ENCODE measurements around the gene CUBN. TPM values are rescaled to one million over a fixed set of nuclear protein-coding genes. Genes with fewer than 3 reads are reported as not detected.

CUBN gene
- total RNA-seq, 1 experiment from 2014 or later, result 0.80 TPM

- no peak for DNase-seq
- Histone ChIP-seq H3K4me3 (ENCODE audit: low read length) (no peak overlapping the region), H3K9me3 (ENCODE audit: low read length) (no peaks in the 10 kb centered on the region), H3K27me3 (ENCODE audit: low read length) (no peaks in the 10 kb centered on the region), H3K4me1 (ENCODE audit: insufficient read depth, low read length) (0 out of 2 replicates have a peak, but pooled peaks cover 5% of the 10 kb centered on the region), H3K9ac (ENCODE audit: low read length) (no peak overlapping the region), H3K4me2 (ENCODE audit: low read length) (no peak overlapping the region), H2AFZ (ENCODE audit: low read length) (0 out of 2 replicates have a peak overlapping the region, but pooled peaks have one; percentile 22), H4K20me1 (ENCODE audit: low read length) (no peaks in the 10 kb centered on the region), H3K9me2 (replicated peaks; ENCODE audit: low read length) (no peaks in the 10 kb centered on the region), H3K79me2 (ENCODE audit: low read length) (no peaks in the 10 kb centered on the region), H3K27ac (ENCODE audit: low read length) (no peak overlapping the region), H3K36me3 (ENCODE audit: low read depth, low read length) (no peaks in the 10 kb centered on the region), H3F3A (ENCODE audit: low read length, unreplicated experiment) (no peaks in the 10 kb centered on the region)
- ChIA-PET CTCF (no interaction called here), POLR2A (ENCODE audit: unreplicated experiment) (interaction anchor here (0.6 kb wide), 1 partner anchor 543 kb away, joined by 4 read pairs; no protein-coding TSS in a partner anchor)
- ATAC-seq, result no peak
- TF ChIP-seq EZH2 (IDR thresholded peaks at IDR 0.05; ENCODE audit: low read length, unreplicated experiment) (no peak), EZH2phosphoT487 (IDR thresholded peaks at IDR 0.05; ENCODE audit: borderline replicate concordance, low read length) (no peak)
- TF ChIP-seq, protein P1, sequence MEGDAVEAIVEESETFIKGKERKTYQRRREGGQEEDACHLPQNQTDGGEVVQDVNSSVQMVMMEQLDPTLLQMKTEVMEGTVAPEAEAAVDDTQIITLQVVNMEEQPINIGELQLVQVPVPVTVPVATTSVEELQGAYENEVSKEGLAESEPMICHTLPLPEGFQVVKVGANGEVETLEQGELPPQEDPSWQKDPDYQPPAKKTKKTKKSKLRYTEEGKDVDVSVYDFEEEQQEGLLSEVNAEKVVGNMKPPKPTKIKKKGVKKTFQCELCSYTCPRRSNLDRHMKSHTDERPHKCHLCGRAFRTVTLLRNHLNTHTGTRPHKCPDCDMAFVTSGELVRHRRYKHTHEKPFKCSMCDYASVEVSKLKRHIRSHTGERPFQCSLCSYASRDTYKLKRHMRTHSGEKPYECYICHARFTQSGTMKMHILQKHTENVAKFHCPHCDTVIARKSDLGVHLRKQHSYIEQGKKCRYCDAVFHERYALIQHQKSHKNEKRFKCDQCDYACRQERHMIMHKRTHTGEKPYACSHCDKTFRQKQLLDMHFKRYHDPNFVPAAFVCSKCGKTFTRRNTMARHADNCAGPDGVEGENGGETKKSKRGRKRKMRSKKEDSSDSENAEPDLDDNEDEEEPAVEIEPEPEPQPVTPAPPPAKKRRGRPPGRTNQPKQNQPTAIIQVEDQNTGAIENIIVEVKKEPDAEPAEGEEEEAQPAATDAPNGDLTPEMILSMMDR (conservative IDR thresholded peaks at IDR 0.05; ENCODE audit: low read depth, low read length), result no peak
- intact Hi-C loops (cut with micrococcal nuclease), result no loop called here
- no TSS peak for BruUV-seq (replicated peaks)
Measured at GRCh38 chr10:17101910-17102266, 27.7 kb downstream of the CUBN start.

DNA sequence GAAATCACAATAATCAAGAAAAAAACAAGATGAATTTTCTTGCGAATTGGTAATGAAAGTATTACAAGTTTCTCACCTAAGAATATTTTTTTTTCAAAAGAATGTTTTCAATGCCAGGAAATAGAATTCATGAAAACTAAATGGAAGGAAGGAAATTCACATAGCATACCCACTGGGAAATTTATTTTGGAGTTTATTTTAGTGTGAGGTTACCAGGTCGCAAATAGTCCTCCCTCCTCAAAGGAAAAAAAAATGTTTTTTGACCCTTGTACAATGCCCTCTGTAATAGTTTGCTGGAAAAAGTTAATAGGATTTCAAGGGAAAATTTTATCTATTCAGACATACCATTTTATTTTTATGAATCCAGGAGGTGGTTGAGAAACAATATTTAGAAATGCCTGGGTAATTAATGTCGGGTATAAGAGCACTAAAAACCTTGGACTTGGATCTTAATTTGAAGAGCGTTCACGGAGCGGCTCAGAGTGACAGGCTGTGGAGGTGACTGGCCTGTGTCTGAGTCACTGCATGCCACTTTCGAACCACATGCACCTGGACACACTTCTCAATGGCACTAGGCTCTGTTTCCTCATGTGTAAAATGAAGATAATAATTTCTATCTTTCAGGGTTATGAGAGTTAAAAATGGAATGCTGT is 28.2 kb downstream of the CUBN start:
- TF ChIP-seq EZH2phosphoT487 (IDR thresholded peaks at IDR 0.05; ENCODE audit: borderline replicate concordance, low read length), result no peak
- no peak for TF ChIP-seq EZH2 (IDR thresholded peaks at IDR 0.05; ENCODE audit: low read length, unreplicated experiment)
- TF ChIP-seq, protein P1 (conservative IDR thresholded peaks at IDR 0.05; ENCODE audit: low read depth, low read length), result no peak
- Histone ChIP-seq H3F3A (ENCODE audit: low read length, unreplicated experiment) (no peaks in the 10 kb centered on the region), H3K27me3 (ENCODE audit: low read length) (no peaks in the 10 kb centered on the region), H2AFZ (ENCODE audit: low read length) (0 out of 2 replicates have a peak overlapping the region, but pooled peaks have one; percentile 22), H3K27ac (ENCODE audit: low read length) (no peak overlapping the region), H3K4me3 (ENCODE audit: low read length) (no peak overlapping the region), H3K4me1 (ENCODE audit: insufficient read depth, low read length) (0 out of 2 replicates have a peak, but pooled peaks cover 5% of the 10 kb centered on the region), H3K9me3 (ENCODE audit: low read length) (no peaks in the 10 kb centered on the region), H3K36me3 (ENCODE audit: low read depth, low read length) (no peaks in the 10 kb centered on the region), H4K20me1 (ENCODE audit: low read length) (no peaks in the 10 kb centered on the region), H3K9me2 (replicated peaks; ENCODE audit: low read length) (no peaks in the 10 kb centered on the region), H3K4me2 (ENCODE audit: low read length) (no peak overlapping the region), H3K9ac (ENCODE audit: low read length) (no peak overlapping the region), H3K79me2 (ENCODE audit: low read length) (no peaks in the 10 kb centered on the region)
- ChIA-PET CTCF (no interaction called here), POLR2A (ENCODE audit: unreplicated experiment) (no interaction called here)
- peak; percentile 23 for DNase-seq
- no TSS peak for BruUV-seq (replicated peaks)
- peak; percentile 56; the same call in 1 of the 2 replicates for ATAC-seq
- intact Hi-C loops (cut with micrococcal nuclease), result no loop called here

DNA sequence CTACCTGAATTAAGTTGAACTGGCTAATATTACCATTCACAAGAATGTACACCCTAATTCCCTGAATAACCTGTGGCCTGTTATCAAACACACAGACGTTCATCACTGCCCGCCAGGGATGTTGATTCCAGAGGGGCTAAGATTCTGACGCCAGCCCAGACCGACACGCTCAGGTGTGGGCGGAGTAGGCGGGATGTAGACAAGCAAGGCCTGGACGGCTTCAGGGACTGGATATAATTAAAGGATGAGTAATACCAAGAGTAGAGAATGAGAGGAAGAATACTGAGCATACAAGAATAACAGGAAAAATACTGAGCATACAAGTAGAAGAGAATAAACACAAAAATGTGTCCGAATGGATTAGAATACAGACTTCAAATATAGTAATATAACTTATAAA is 29.0 kb downstream of the CUBN start:
- ChIA-PET CTCF (no interaction called here), POLR2A (ENCODE audit: unreplicated experiment) (no interaction called here)
- Histone ChIP-seq H3K79me2 (ENCODE audit: low read length) (no peaks in the 10 kb centered on the region), H2AFZ (ENCODE audit: low read length) (no peak overlapping the region), H3K9me2 (replicated peaks; ENCODE audit: low read length) (no peaks in the 10 kb centered on the region), H4K20me1 (ENCODE audit: low read length) (no peaks in the 10 kb centered on the region), H3K27ac (ENCODE audit: low read length) (no peak overlapping the region), H3K4me1 (ENCODE audit: insufficient read depth, low read length) (0 out of 2 replicates have a peak, but pooled peaks cover 5% of the 10 kb centered on the region), H3F3A (ENCODE audit: low read length, unreplicated experiment) (no peaks in the 10 kb centered on the region), H3K4me2 (ENCODE audit: low read length) (no peak overlapping the region), H3K27me3 (ENCODE audit: low read length) (no peaks in the 10 kb centered on the region), H3K9ac (ENCODE audit: low read length) (no peak overlapping the region), H3K36me3 (ENCODE audit: low read depth, low read length) (no peaks in the 10 kb centered on the region), H3K4me3 (ENCODE audit: low read length) (no peak overlapping the region), H3K9me3 (ENCODE audit: low read length) (no peaks in the 10 kb centered on the region)
- no TSS peak for BruUV-seq (replicated peaks)
- ATAC-seq (no peak), DNase-seq (no peak)
- intact Hi-C loops (cut with micrococcal nuclease), result no loop called here
- TF ChIP-seq EZH2phosphoT487 (IDR thresholded peaks at IDR 0.05; ENCODE audit: borderline replicate concordance, low read length) (no peak), EZH2 (IDR thresholded peaks at IDR 0.05; ENCODE audit: low read length, unreplicated experiment) (no peak)
- TF ChIP-seq, protein P1 (conservative IDR thresholded peaks at IDR 0.05; ENCODE audit: low read depth, low read length), result no peak
